HG03457 (cell line): Measurements from ENCODE around the gene ZSCAN32.

Experiments used
- ATAC-seq: cut with Tn5 transposase; IDR thresholded peaks from one replicate; pipeline ENCODE4 v1.9.1; 2021; ENCODE audit warnings: moderate number of reproducible peaks; ENCODE audit not compliant: unreplicated experiment

Gene ZSCAN32

DNA sequence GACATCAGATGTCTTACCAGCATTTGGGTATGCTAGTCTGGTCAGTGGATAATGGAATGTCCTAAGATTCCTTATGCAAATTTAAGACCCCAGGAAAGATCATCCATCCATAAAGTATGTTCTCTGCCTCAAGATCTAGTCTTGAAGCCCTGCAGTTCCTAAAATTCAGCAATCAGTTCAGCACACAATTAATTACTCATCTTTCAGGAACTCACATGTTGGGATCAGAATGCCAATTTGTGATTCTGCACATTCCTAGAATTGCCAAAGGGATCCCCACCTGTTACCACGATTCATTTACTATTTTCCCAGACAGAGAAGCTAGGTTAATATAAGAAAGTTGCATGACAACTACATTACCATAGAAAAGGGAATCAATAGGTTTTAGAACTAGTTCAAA is 41.9 kb downstream of the ZSCAN32 start:
- ATAC-seq, result no peak

DNA sequence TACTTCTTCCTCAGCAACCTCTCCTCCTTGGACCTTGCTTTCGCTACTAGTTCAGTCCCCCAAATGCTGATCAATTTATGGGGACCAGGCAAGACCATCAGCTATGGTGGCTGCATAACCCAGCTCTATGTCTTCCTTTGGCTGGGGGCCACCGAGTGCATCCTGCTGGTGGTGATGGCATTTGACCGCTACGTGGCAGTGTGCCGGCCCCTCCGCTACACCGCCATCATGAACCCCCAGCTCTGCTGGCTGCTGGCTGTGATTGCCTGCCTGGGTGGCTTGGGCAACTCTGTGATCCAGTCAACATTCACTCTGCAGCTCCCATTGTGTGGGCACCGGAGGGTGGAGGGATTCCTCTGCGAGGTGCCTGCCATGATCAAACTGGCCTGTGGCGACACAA is 44.7 kb downstream of the ZSCAN32 start:
- ATAC-seq, result no peak

DNA sequence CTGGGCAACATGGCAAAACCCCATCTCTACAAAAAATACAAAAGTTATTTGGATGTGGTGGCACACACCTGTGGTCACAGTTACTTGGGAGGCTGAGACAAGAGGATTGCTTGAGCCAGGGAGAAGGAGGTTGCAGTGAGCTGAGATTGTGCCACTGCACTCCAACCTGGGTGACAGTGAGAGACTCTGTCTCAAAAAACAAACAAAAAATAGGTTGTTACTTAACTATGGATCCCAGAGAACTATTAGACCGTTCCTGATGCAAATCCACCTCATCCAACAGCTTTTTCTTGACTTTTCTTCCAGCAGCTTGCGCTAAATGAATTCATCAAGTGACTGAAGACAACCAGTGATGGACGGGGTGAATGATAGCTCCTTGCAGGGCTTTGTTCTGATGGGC is 45.2 kb downstream of the ZSCAN32 start, which contains the start of gene OR2C1:
OR2C1 (plus strand) TSS at position 301 of the 400 bp plus-strand sequence; CDS start at position 353, 52 bp downstream.
- no peak for ATAC-seq

DNA sequence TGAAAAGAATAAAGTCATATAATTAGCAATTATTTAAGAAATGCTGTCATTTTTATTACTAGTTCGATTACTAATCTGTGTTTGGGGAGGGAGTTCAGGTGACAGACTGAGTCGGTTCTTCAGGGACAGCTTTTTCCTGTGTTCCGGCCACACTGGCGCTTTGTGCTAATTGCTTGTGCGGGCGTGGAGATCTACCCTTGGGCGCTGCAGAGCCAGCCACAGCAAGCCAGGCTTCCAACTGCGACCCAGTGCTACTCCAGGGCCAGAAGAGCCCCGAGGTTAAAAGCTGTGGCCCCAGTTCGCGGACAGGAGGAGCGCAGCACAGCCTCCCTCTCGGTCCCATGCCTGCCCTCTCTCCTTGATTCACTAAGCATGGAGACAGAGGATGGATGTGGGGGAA is 51.6 kb downstream of the ZSCAN32 start:
- ATAC-seq, result no peak

DNA sequence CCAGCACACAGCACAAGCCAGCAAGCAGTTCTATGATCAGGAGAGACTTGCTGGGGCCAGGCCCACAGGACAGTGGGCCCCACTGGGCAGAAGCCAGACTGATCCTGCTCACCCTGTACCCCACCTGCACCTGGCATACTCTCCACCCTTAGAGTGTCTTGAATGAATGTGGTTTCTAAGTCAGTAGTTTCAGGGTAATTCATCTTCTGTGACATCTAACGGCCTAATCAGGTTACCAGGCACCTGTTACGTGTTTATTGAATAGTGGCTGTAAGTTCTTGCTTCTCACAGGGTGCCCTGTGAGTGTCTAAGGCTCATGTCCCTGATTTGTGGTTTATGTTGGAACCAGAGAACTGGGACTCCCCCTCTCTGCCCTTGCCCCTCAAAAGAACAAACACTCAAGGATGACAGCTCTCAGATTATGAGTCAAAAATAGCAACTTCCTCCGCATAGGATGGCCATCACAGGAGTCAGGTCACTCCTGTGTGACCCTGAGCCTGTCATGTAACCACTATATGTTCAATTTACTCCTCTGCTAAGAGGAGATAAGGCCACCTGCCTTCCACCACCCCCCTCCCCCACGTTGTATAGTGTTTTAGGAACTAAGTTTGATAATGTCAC is 52.1 kb downstream of the ZSCAN32 start:
- ATAC-seq, result no peak

DNA sequence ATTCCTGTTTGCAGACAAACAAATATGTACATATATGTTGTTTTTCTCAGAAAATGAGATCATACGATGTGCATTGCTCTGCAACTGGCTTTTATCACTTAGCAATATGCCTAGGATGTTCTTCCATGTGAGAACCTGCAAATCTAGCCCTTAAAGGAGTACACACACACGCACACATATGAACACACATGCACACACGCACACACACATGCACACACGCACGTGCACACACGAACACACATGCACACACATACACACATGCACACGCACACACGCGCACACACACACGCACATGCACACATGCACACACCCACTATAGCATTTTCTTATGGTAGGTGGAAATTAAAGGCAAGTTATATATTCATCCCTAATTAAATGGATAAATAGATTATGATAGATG is 53.2 kb downstream of the ZSCAN32 start:
- ATAC-seq, result no peak

DNA sequence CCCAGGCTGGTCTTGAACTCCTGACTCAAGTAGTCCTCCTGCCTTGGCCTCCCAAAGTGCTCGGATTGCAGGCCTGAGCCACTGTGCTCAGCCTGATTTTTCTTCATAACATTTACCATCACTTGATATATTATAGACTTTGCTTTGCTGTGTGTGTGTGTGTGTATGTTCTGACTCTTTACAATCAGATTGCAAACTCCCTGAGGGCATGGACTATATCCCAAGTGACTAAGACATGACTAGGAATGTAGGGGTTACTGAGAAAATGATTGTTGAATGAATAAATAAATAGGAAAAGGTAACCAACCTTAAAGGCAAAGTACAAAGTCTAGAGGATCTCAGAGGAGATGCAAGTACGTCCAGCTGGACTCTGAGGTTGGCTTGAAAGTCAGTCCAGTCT is 54.8 kb downstream of the ZSCAN32 start:
- no peak for ATAC-seq
